Measurements from ENCODE around the gene VAMP5. TPM values are rescaled to one million over a fixed set of nuclear protein-coding genes. Genes with fewer than 3 reads are reported as not detected.

VAMP5 gene
- total and polyA plus RNA-seq, 2 experiments from 2014 or later, result 0.87 to 7.8 TPM

- no peak for TF ChIP-seq ZNF462 (CRISPR knock-in tag; IDR thresholded peaks at IDR 0.05)
- no peak for TF ChIP-seq JUNB (IDR thresholded peaks at IDR 0.05; ENCODE audit: unreplicated experiment)
- no peak for TF ChIP-seq STAT1 (IDR thresholded peaks at IDR 0.05; ENCODE audit: unreplicated experiment)
These were observed 35.1 kb upstream of the VAMP5 start (continued) for GRCh38 chr2:85549095-85549494.

- H3K27me3 ChIP-seq (ENCODE audit: insufficient read depth), result no peaks in the 10 kb centered on the region
- H3K4me2 ChIP-seq, result no peak overlapping the region
- H3K9me2 ChIP-seq (ENCODE audit: insufficient read depth), result no peaks in the 10 kb centered on the region
- ATAC-seq, result no peak
- Mint-ChIP-seq H3K36me3 (ENCODE audit: low read depth) (peaks cover 77% of the 10 kb centered on the region), H3K4me3 (no peak overlapping the region), H3K9me3 (no peaks in the 10 kb centered on the region; the same call in 2 of the 3 replicates), H3K27ac (no peak overlapping the region), H3K4me1 (peaks cover 8% of the 10 kb centered on the region; the same call in 2 of the 3 replicates), H3K27me3 (ENCODE audit: insufficient read depth, low read depth, poor library complexity) (peaks cover 18% of the 10 kb centered on the region)
- peak; percentile 44 for DNase-seq (ENCODE audit: low spot score)
- H3K79me2 ChIP-seq (replicated peaks; ENCODE audit: insufficient read depth), result no peaks in the 10 kb centered on the region
- peaks cover 27% of the 10 kb centered on the region for H3F3A ChIP-seq (replicated peaks; ENCODE audit: low read depth)
- no peaks in the 10 kb centered on the region for H3K4me1 ChIP-seq (ENCODE audit: insufficient read depth)
- no peak overlapping the region for H3K4me3 ChIP-seq
- H3K27ac ChIP-seq (ENCODE audit: low read depth), result no peak overlapping the region
- H2AFZ ChIP-seq, result no peak overlapping the region
- H3K36me3 ChIP-seq (ENCODE audit: insufficient read depth), result peaks cover 37% of the 10 kb centered on the region
- no peaks in the 10 kb centered on the region for H4K20me1 ChIP-seq (replicated peaks; ENCODE audit: insufficient read depth)
- TF ChIP-seq ZNF331 (CRISPR knock-in tag; IDR thresholded peaks at IDR 0.05; ENCODE audit: low read depth) (no peak), EZH2 (IDR thresholded peaks at IDR 0.05; ENCODE audit: low read depth, unreplicated experiment) (no peak), POLR2AphosphoS5 (IDR thresholded peaks at IDR 0.05; ENCODE audit: low read depth) (no peak), JUNB (IDR thresholded peaks at IDR 0.05; ENCODE audit: unreplicated experiment) (no peak), ZNF114 (CRISPR knock-in tag; IDR thresholded peaks at IDR 0.05) (no peak), ZNF462 (CRISPR knock-in tag; IDR thresholded peaks at IDR 0.05) (no peak), STAT1 (IDR thresholded peaks at IDR 0.05; ENCODE audit: unreplicated experiment) (no peak), EZH2phosphoT487 (IDR thresholded peaks at IDR 0.05; ENCODE audit: unreplicated experiment) (no peak), CREB1 (CRISPR knock-in tag; IDR thresholded peaks at IDR 0.05; ENCODE audit: low read depth) (no peak)
These were observed 34.4 kb upstream of the VAMP5 start for GRCh38 chr2:85549826-85550225.

Data from GM23338 (cell line).